ENCODE measurements around the gene SLAMF7. TPM values are rescaled to one million over a fixed set of nuclear protein-coding genes. Genes with fewer than 3 reads are reported as not detected.

SLAMF7 gene
- total and polyA plus RNA-seq, 2 donors (not counting 3 experiments of a cell fraction or from before 2014, with no cell fraction given): not detected

GRCh38 chr1:160789702-160790611, 50.9 kb downstream of the SLAMF7 start:
- no TSS peak for BruUV-seq (replicated peaks)
- H3K9me1 ChIP-seq (replicated peaks; ENCODE audit: control insufficient read depth, extremely low read depth, insufficient read depth, low read length): no peaks in the 10 kb centered on the region
- DNase-seq (ENCODE audit: low read depth, low spot score): no peak
- H3K79me2 ChIP-seq (ENCODE audit: control insufficient read depth, insufficient read depth, low read length): no peaks in the 10 kb centered on the region
- ChIA-PET CTCF (interaction anchor here (1.6 kb wide), 1 partner anchor 13 kb away, joined by 5 read pairs; no protein-coding TSS in a partner anchor), POLR2A (no interaction called here)
- FAIRE-seq: no peak
- no peak overlapping the region for H3K9ac ChIP-seq (replicated peaks; ENCODE audit: extremely low read depth, insufficient read depth, low read length)
- H3K4me3 ChIP-seq (replicated peaks in 1 of 3; ENCODE audit: insufficient read depth in 1 of 3, low read depth in 1 of 3, low read length in 3 of 3): no peak overlapping the region
- H3K4me1 ChIP-seq (ENCODE audit: control insufficient read depth, extremely low read depth, insufficient read depth, low read length): no peaks in the 10 kb centered on the region
- no peak overlapping the region for H3K4me2 ChIP-seq (ENCODE audit: insufficient read depth, low read length)
- H3K27me3 ChIP-seq (ENCODE audit: control insufficient read depth in 2 of 2, insufficient read depth in 2 of 2, low read length in 2 of 2): no peaks in the 10 kb centered on the region
- dilution Hi-C loops (cut with MboI; ENCODE audit: extremely low pct_ligation_motif_present, low sequenced_read_pairs) (no loop called here), intact Hi-C loops (cut with micrococcal nuclease) (no loop called here)
- no peak overlapping the region for H2AFZ ChIP-seq (ENCODE audit: low read depth, low read length)
- H4K20me1 ChIP-seq (replicated peaks; ENCODE audit: control insufficient read depth, extremely low read depth, insufficient read depth, low read length): no peaks in the 10 kb centered on the region
- H3K27ac ChIP-seq (ENCODE audit: insufficient read depth, low read depth, low read length): no peak overlapping the region
- no peaks in the 10 kb centered on the region for H3K36me3 ChIP-seq (ENCODE audit: control insufficient read depth in 2 of 2, extremely low read depth in 1 of 2, insufficient read depth in 2 of 2, low read length in 2 of 2)
- no peak for TF ChIP-seq POLR2AphosphoS5 (IDR thresholded peaks at IDR 0.05; ENCODE audit: insufficient read depth, low read depth, low read length)
- no peak for TF ChIP-seq FOS (IDR thresholded peaks at IDR 0.05; ENCODE audit: borderline replicate concordance, insufficient read depth, low read length)
- no peak for TF ChIP-seq GATA2 (IDR thresholded peaks at IDR 0.05; ENCODE audit: insufficient read depth, insufficient read length, low read depth, low read length)
- no peak for TF ChIP-seq MYC (IDR thresholded peaks at IDR 0.05; ENCODE audit: low read depth, low read length)
- TF ChIP-seq MAX (IDR thresholded peaks at IDR 0.05; ENCODE audit: insufficient read depth, insufficient read length): no peak
- TF ChIP-seq POLR2A (IDR thresholded peaks at IDR 0.05; ENCODE audit: low read depth, low read length): no peak
- TF ChIP-seq EZH2 (IDR thresholded peaks at IDR 0.05; ENCODE audit: borderline replicate concordance, low read depth, low read length, severe bottlenecking): no peak
- TF ChIP-seq JUN (IDR thresholded peaks at IDR 0.05; ENCODE audit: borderline replicate concordance, insufficient read depth, insufficient read length, low read depth): no peak
- TF ChIP-seq CTCF (IDR thresholded peaks at IDR 0.05; ENCODE audit: extremely low read depth in 1 of 2, insufficient read depth in 1 of 2, low read depth in 1 of 2, low read length in 2 of 2): no peak
- no peaks in the 10 kb centered on the region for H3K9me3 ChIP-seq (replicated peaks; ENCODE audit: control insufficient read depth, insufficient read depth, low read length)

All from endothelial cell of umbilical vein (primary cell).